HG02970 (cell line): Measurements from ENCODE around the gene ZEB1.
"Not testable (repeated sequence)": the region's sequence is repeated elsewhere in the genome, so short reads cannot be mapped to it uniquely, and the experiment has no call there.

Experiments
- ATAC-seq: cut with Tn5 transposase; IDR thresholded peaks from one replicate; pipeline ENCODE4 v1.9.1; 2021; ENCODE audit warnings: mild to moderate bottlenecking, moderate library complexity, moderate number of reproducible peaks; ENCODE audit not compliant: unreplicated experiment, low FRiP score

The ZEB1 gene

DNA sequence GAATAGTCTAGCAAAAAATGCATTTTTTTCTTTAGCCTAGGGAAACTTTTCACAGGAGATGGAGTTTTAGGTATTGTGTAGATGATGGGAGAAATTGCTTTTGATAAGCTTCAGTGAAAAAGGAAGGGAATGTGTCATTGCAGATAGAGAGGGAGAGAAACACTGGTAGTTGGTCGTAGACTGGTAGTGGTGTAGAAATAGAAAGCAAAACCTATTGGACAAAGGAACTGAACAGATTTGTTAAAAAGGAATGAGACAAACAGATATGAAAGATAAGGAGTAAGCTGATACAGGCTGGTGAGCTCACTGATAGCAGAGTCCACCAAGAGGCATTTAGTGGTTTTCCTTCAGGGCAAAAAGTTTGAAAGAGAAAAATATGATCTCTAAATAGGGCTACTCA is 94.3 kb downstream of the ZEB1 start:
- ATAC-seq: no peak

DNA sequence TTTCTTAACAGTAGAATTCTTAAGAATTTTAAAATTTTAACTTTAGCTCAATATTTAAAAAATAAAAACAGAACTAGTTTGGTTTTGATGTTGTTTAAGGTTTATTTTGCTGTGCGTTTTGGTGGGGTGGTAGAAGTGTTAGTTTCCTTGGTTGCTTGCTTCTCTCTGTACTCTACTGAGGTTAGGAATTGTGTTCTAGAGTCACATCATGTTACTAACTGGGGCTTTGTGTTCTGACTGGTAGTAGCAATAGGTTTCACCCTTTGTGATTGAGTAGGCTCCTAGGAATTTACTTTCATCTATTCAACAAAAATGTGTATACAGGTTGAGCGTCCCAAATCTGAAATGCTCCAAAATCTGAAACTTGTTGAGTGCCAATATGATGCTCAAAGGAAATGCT is 99.5 kb downstream of the ZEB1 start:
- no peak for ATAC-seq

DNA sequence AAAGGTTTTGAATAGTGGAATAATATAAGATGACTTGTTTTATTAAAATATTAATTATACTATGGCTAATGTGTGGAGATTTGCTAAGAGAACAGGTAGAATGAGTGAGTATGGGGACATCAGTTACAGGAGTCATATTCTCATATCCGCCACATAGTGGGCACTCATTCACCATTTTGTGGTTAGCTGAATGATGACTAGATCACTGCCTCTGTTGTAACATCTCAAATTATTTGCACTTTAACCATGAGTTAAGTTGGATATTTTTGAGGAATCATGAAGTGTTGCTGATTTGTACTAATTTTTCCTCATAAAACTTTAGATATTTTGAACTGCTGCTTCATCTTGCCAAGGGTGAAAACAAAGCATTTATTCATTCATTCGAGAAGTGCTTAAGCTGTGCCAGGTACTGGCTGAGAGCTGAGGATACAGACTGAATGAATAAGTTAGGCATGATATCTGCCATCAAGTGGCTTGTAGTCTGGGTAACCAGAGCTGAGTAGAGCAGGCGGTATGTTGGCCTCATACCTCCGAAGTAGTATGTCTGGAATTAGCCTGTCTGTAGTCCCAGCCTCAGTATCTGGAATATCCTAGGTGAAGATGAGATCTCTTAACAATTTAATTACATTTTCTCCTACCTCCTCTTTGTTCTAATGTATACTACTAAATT is 100.5 kb downstream of the ZEB1 start:
- ATAC-seq: no peak

DNA sequence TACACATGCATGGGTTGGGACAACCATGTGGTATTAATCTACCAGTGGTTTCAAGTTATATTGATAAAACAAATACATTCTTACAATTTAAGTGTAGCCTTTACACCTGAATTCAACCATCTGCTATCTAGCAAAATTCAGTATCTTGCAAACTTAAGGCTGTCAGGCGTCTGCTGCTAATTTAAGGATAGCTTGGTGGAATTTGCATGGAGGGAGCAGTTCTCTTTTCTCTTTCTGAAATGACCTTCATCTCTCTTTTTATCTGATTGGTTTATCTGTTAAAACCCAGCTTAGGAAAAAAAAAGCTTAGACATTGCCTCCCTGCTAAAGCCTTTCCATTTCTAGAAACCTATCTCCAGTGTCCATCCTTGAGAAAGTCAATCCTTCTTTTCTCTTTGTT is 102.3 kb downstream of the ZEB1 start:
- no peak for ATAC-seq

DNA sequence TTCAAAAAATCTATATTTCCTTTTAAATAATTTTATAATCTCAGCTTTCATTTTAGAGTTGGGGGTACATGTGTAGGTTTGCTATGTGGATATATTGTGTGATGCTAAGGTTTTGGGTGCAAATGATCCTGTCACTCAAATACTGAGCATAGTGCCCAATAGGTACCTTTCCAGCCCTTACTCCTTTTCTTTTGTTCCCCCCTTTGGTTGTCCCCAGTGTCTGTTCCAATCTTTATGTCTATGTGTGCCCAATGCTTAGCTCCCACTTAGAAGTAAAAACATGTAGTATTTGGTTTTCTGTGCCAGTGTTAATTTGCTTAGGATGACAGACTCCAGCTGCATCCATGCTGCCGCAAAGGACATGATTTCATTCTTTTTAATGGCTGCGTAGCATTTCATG is 103.6 kb downstream of the ZEB1 start:
- ATAC-seq: no peak

DNA sequence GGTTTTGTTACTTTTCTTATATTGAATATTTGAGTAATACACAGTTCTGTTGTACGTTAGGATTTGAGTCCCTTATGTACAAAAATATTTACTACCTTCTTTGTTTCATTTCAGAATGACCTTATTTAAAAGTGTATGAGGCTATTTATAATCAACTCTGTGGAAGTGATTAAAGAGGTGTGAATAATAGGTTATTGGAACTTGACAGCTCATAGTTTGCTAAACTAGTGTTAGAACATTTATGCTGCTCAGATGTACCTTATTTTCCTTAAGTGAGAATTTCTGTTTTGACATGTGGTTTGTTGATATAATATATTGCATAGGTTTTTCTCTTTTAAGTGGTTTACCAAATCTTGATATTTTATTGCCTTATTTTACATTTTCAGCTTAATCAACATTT is 105.5 kb downstream of the ZEB1 start:
- ATAC-seq: no peak

DNA sequence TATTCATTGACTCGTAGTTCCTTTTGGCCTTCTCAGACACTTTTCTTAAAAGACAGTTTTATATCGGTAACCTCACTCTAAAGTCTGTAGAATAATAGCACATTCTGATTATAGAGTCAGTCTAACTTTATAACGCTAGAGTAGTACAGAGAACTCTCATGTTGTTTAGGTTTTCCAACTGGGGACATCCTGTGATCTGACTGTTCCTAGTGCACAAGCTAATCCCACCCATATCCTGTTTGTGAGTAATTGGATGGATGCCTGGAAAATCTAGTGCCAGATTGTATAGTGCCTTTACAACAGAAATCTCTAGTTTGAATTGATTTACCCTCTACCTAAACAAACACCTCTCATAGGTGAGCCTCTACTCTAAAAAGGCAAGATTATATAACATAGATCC is 107.4 kb downstream of the ZEB1 start:
- no peak for ATAC-seq

DNA sequence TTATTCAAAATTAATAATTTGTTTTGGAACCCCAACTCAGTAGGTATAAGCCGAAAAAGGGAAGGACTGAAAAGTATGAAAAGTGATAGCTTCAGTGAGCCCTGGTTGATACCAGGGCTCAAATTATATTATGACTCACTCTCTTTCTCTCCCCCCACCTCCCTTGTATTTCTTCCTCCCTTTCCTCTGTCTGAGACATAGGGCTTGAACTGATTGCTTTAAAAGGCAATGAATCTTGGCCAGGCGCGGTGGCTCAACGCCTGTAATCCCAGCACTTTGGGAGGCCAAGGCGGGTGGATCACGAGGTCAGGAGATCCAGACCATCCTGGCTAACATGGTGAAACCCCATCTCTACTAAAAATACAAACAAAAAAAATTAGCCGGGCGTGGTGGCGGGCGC is 108.3 kb downstream of the ZEB1 start:
- ATAC-seq: not testable (repeated sequence)

DNA sequence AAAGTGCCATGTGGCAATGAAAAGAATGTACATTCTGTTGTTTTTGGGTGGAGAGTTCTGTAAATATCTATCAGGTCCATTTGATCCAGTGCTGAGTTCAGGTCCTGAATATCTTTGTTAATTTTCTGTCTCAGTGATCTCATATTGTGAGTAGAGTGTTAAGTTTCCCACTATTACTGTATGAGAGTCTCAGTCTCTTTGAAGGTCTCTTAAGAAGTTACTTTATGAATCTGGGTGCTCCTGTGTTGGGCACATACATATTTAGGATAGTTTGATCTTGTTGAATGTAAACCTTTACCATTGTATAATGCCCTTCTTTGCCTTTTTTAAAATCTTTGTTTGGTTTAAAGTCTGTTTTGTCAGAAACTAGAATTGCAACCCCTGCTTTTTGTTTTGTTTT is 109.5 kb downstream of the ZEB1 start:
- ATAC-seq: not testable (repeated sequence)

DNA sequence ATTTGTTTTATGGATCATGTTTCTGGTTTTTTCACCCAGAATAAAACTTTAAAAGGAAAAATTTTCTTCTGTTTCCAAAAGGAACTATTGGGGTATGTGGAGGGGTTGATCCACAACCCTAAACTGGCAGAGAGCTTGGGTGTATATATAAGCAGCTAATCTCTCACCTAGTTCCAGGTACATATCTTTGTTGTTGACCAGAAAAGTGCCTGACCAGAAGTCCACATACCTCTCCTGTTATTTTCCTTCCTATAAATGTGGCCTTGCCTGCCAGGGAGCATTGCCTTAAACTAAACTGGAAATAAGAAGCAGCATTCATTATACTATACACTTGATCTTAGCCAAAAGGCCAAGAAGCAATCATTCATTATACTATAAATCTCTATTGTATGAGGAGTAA is 112.0 kb downstream of the ZEB1 start:
- ATAC-seq: no peak

DNA sequence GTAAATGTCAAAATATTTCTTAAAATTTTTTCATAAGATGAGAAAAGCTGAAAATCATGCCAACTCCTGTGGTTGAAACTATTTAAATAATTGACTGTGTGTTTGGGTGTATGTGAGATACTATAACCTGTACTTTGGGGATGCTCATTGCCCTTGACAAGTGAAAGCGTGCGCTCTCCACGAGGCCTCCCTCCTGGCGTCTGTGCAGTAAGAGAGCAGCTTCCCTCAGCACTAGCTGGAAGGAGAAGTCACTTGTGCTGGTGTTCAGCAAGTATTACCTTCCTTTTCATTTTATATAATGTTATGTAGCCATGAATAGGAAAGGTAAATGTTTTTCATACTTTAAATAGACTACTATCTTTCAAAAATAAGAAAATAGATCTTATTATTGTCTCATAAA is 118.9 kb downstream of the ZEB1 start:
- no peak for ATAC-seq

DNA sequence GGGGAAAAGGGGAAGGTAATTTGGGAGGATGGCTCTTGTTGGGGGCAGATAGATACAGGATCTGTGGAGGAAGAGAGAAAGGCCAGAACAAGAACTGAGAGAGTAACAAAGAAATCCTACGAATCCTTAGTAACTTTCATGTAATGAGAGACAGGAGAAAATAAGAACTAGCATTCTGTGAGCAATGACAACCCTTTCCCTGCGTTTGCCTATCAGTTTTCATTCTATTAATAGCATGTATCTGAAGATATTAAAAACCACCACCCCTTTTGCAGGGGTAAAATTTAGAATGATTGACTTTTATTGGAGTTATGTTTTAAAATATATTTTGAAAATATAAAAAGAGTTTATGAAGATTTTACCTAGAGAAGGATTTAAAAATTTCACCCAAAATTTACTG is 132.8 kb downstream of the ZEB1 start:
- ATAC-seq: no peak

DNA sequence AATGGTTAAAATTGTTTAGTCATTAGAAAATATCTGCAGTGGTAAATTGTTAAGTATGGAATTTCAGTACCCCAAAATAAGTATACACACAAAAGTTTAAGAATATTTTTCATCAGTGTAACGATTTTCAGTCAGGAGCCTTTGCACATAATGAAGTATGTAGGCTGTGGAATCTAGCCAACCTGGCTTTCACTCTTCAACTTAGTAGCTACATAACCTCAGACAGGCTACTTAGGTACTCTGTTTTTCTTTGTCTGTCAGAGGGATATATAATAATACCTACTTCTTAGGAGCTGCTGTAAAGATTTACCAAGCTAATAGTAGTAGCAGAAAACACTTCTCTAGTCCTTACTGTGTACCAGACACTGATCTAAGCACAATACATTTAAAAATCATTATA is 137.5 kb downstream of the ZEB1 start:
- ATAC-seq: no peak

DNA sequence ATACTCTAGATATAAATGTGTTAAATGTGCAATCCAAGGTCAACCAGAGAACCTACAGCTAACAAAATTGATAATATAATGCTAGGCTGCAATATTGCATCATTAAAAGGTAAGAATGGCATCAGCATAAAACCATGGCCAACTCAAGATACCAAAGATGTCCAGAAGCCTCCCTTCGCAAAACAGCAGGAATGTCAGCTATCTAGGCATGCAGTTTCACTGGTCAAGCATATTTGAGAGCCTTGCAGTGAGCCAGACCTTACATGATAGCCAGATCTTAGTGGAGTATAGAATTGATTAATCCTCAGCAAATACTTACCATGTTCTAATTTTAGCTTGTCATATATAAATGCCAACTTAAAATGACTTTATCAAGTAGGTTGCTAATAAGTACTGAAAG is 138.8 kb downstream of the ZEB1 start:
- ATAC-seq: no peak

DNA sequence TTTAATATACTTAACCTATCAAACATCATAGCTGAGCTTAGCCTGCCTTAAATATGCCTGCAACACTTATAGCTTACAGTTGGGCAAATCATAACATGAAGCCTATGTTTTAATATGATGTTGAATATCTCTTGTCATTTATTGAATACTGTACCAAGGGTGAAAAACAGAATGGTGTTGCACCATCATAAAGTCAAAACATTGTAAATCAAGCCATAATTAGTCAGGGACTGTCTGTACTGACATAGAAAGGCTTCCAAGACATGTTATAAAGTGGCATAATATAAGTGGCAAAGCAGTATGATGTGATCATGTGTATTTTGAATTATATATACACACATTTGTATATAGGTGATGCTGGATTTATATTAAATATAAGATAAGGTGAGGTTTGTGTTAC is 140.0 kb downstream of the ZEB1 start:
- ATAC-seq: no peak

DNA sequence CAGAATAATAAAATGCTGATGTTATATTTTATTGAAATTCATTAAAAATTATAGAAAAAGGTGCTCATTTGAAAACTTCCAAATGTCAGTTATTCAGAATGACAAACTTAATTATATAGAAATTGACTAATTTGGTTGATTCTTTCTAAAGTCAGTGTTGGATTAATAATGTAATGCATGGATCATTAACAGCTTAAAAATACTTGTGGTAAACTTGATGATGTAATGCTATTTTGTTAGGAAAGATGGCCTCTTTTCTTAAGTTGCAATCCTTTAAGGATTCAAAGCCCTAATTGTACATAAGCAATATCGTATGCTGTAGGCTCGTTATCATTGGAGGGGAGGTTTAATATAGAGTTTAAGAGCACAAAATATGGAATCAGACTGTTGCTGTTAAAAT is 141.2 kb downstream of the ZEB1 start:
- ATAC-seq: no peak

DNA sequence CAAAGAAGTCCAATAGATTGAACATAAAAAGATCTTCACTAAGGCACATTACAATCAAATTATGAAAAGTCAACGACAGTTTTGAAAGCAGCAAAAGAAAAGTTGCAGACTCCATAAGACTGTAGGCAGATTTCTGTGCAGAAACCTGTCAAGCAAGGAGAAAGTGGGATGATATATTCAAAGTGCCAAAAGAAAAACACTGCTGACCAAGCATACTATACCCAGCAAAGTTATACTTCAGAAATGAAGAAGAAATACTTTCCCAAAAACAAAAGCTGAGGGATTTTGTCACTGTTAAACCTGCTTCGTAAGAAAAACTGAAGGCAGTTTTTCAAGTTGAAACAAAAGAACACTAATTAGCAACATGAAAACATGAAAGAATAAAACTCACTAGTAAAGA is 145.5 kb downstream of the ZEB1 start:
- ATAC-seq: no peak

DNA sequence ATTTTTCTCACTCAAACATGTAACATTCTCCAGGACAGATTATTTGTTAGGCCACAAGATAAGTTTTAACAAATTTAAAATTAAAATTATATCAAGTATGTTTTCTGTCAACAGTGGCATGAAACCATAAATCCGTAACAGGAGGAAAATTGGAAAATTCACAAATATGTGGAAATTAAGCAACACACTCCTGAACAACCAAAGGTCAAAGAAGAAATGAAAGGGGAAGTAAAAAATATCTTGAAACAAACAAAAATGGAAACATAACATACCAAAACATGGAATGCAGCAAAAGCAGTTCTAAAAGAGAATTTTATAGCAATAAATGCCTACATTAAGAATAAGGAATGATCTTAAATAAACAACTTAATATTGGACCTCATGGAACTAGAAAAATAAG is 147.3 kb downstream of the ZEB1 start:
- no peak for ATAC-seq

DNA sequence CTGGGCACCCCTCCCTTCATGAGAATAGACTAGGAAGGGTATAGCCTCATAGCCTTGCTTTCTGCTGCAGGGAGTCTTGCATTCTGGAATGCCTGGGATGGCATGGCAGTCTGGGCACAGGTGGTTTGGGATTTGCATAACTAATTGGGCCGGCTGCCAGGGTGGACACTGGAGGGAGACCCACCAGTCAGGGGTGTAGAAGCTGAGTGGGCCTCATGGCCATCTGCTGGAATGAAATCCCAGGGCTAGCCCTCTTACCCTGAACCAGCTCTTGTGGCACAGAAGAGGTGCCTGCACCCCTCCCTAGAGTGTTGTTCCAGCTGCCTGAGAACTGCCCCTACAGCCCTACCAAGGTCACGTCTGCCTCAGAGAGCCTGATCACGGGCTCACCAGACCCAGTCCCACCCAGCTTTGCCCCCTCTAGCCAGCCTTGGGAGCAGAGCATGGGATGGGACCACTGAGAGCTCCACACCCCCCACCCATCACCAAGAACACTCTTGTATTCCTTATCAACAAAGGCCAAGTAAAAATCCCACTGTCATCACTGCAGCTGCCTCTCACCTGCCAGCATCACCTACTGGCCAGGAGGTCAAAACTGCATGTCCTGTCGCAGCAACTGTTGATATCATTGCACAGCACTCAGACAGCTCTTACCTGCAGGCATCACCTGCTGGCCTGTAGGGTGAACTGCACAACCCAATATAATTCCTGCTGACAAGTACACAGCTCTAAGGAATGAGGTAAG is 148.9 kb downstream of the ZEB1 start:
- no peak for ATAC-seq

DNA sequence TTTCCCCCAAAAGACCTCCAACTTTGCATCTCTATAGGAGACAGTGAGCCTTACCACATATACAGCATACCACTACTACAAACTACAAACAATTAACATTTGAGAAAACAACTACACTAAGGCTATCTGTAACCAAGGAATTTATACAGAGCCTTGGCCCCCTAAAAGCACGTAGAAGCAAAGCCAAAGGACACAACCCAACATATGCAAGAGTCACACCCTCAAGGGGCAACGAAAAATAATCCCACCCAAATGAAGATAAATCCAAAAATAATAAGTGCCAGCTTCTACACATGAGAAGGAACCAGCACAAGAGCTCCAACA is 149.5 kb downstream of the ZEB1 start:
- ATAC-seq: no peak

DNA sequence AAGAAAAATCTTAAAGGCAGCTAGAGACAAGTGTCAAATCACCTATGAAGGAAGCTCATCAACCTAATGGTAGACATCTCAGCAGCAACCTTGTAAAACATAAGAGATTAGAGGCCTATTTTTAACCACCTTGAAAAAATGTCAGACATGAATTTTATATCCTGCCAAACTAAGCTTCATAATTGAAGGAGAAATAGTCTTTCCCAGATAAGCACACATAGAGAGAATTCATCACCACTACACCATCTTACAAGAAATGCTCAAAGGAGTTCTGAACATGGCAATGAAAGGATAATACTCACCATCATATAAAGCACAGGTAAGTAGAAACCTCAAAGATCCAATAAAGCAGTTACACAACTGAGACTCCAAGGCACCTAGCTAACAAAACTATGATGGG is 156.5 kb downstream of the ZEB1 start:
- ATAC-seq: no peak

DNA sequence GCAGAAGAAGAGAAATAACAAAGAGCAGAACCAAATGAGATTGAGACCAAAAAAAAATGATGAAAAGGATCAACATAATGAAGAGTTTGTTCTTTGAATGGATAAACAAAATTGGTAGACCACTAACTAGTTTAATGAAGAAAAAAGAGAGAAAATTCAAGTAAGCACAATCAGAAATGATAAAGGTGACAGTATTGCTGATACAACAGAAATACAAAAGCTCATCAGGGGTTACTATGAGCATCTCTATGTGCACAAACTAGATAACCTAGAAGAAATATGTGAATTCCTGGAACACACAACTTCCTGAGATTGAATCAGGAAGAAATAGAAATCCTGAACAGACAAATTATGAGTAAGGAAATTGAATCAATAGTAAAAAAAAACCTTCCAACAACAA is 157.1 kb downstream of the ZEB1 start:
- ATAC-seq: no peak

DNA sequence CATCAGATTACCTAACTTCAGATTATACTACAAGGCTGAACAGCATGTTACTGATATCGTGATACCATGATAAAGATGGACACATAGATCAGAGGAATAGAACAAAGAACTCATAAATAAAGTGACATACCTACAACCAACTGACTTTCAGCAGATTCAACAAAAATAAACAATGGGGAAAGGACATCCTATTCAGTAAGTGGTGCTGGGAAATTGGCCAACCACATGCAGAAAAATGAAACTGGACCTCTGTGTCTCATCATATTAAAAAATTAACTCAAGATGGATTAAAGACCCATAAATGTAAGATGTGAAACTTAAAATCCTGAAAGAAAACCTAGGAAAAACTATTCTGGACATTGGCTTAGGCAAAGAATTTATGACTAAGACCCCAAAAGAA is 158.6 kb downstream of the ZEB1 start:
- no peak for ATAC-seq
